OCI-LY7 (cell line): ENCODE results near the gene COL23A1. TPM values are rescaled to one million over a fixed set of nuclear protein-coding genes. Genes with fewer than 3 reads are reported as not detected.

Experiments used
- BruUV-seq: library from RNA; stranded (reverse); fragments of 400-500 nt; replicated peaks from 2 replicates; lab custom pipeline; 2021; lab: Mats Ljungman, UMichigan
- CTCF ChIA-PET: fragments of 300-600 bp; sonication (Branson Sonifier 250); formaldehyde crosslinking; loops from one replicate; lab custom pipeline; 2022; ENCODE audit warnings: antibody characterized with exemption; ENCODE audit not compliant: unreplicated experiment; lab: Charles Lee
- POLR2A ChIA-PET: fragments of 300-600 bp; sonication (Branson Sonifier 250); formaldehyde crosslinking; loops from one replicate; lab custom pipeline; 2022; ENCODE audit warnings: antibody characterized with exemption; lab: Charles Lee
- DNase-seq: peaks from one replicate; pipeline ENCODE4 v3.0.0-alpha.2; 2015; ENCODE audit warnings: low spot score
- H2AFZ ChIP-seq: fragments of 200-600 bp; sonication (generic), shearing (Covaris generic); 2 replicates; pipeline ENCODE4 v1.6.1; 2014; ENCODE audit warnings: mild to moderate bottlenecking, antibody characterized with exemption, low read length, moderate library complexity
- H3K27ac ChIP-seq: fragments of 200-600 bp; sonication (generic); 2 replicates; pipeline ENCODE4 v1.5.1; 2014; ENCODE audit warnings: mixed run types, low read depth, mild to moderate bottlenecking, moderate library complexity, low read length, inconsistent platforms; ENCODE audit not compliant: poor library complexity, severe bottlenecking
- H3K36me3 ChIP-seq: fragments of 200-600 bp; sonication (generic); 2 replicates; pipeline ENCODE4 v1.6.1; 2014; ENCODE audit warnings: mild to moderate bottlenecking, antibody characterized with exemption, low read length, moderate library complexity, mixed read lengths; ENCODE audit not compliant: insufficient read depth
- H3K4me1 ChIP-seq: fragments of 200-600 bp; sonication (generic); 2 replicates; pipeline ENCODE4 v1.5.1; 2014; ENCODE audit warnings: mild to moderate bottlenecking, low read length; ENCODE audit not compliant: insufficient read depth, poor library complexity, severe bottlenecking
- H3K4me2 ChIP-seq: fragments of 200-600 bp; sonication (generic); 2 replicates; pipeline ENCODE4 v1.6.1; 2014; ENCODE audit warnings: mild to moderate bottlenecking, low read length
- H3K4me3 ChIP-seq: fragments of 200-600 bp; sonication (generic); 2 replicates; pipeline ENCODE4 v1.5.1; 2014; ENCODE audit warnings: mild to moderate bottlenecking, low read depth, low read length; ENCODE audit not compliant: poor library complexity, severe bottlenecking
- H3K79me2 ChIP-seq: fragments of 200-600 bp; sonication (generic); 2 replicates; pipeline ENCODE4 v1.6.1; 2016; ENCODE audit warnings: low read depth, mild to moderate bottlenecking, low read length, moderate library complexity, mixed read lengths; ENCODE audit not compliant: insufficient read depth
- H3K9me2 ChIP-seq: fragments of 200-600 bp; sonication (generic); 2 replicates; pipeline ENCODE4 v1.6.1; 2016; ENCODE audit warnings: mild to moderate bottlenecking, low read length, mixed read lengths; ENCODE audit not compliant: insufficient read depth
- H3K9me3 ChIP-seq: fragments of 200-600 bp; sonication (generic); 2 replicates; pipeline ENCODE4 v1.6.1; 2014; ENCODE audit warnings: mild to moderate bottlenecking, mixed run types, low read length, mixed read lengths
- H4K20me1 ChIP-seq: fragments of 200-600 bp; sonication (generic); 2 replicates; pipeline ENCODE4 v1.6.1; 2014; ENCODE audit warnings: mild to moderate bottlenecking, antibody characterized with exemption, low read length, moderate library complexity, mixed read lengths; ENCODE audit not compliant: insufficient read depth
- EZH2phosphoT487 ChIP-seq: fragments of 200-600 bp; sonication (generic); IDR thresholded peaks from 2 replicates; pipeline ENCODE4 v1.6.1; 2018; ENCODE audit warnings: low read depth, borderline replicate concordance, mild to moderate bottlenecking, mixed run types, antibody characterized with exemption, low read length, moderate library complexity, mixed read lengths
- intact Hi-C: fragments of 100-400 bp; cut with micrococcal nuclease; formaldehyde crosslinking; loops from one replicate; pipeline ENCODE4 v1.10.0; 2022; ENCODE audit not compliant: unreplicated experiment
- total RNA-seq, 2 experiments: library from RNA; depleted of rRNA in 1 of 2; stranded (reverse); fragments of >200 nt in 1 of 2; shearing (Covaris generic) in 1 of 2; gene quantifications; 2 replicates each; pipeline ENCODE4 v1.2.3, GENCODE V29; 2014 to 2022
- TF ChIP-seq, protein P1 (sequence below): fragments of 200-600 bp; sonication (generic); conservative IDR thresholded peaks from 2 replicates; pipeline ENCODE4 v1.5.1; 2014; ENCODE audit warnings: mild to moderate bottlenecking, antibody characterized with exemption, low read length, moderate library complexity, mixed read lengths

Gene COL23A1
- total RNA-seq, 2 experiments from 2014 or later = 0.53 TPM; not detected in 1

GRCh38 chr5:178505639-178506407, 84.4 kb downstream of the COL23A1 start:
- intact Hi-C loops = no loop called here
- Histone ChIP-seq H3K4me3 (no peak overlapping the region), H4K20me1 (no peaks in the 10 kb centered on the region), H3K9me2 (no peaks in the 10 kb centered on the region), H3K4me2 (no peak overlapping the region), H3K4me1 (no peaks in the 10 kb centered on the region), H3K36me3 (no peaks in the 10 kb centered on the region), H3K27ac (no peak overlapping the region), H3K9me3 (no peaks in the 10 kb centered on the region; the same call in 1 of the 2 replicates), H2AFZ (no peak overlapping the region), H3K79me2 (no peaks in the 10 kb centered on the region)
- ChIA-PET POLR2A (no interaction called here), CTCF (no interaction called here)
- TF ChIP-seq EZH2phosphoT487 = no peak
- TF ChIP-seq, protein P1, sequence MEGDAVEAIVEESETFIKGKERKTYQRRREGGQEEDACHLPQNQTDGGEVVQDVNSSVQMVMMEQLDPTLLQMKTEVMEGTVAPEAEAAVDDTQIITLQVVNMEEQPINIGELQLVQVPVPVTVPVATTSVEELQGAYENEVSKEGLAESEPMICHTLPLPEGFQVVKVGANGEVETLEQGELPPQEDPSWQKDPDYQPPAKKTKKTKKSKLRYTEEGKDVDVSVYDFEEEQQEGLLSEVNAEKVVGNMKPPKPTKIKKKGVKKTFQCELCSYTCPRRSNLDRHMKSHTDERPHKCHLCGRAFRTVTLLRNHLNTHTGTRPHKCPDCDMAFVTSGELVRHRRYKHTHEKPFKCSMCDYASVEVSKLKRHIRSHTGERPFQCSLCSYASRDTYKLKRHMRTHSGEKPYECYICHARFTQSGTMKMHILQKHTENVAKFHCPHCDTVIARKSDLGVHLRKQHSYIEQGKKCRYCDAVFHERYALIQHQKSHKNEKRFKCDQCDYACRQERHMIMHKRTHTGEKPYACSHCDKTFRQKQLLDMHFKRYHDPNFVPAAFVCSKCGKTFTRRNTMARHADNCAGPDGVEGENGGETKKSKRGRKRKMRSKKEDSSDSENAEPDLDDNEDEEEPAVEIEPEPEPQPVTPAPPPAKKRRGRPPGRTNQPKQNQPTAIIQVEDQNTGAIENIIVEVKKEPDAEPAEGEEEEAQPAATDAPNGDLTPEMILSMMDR = no peak
- BruUV-seq = no TSS peak
- no peak for DNase-seq

GRCh38 chr5:178504340-178504960, 85.7 kb downstream of the COL23A1 start:
- Histone ChIP-seq H3K36me3 (no peaks in the 10 kb centered on the region), H3K4me3 (no peak overlapping the region), H3K4me2 (no peak overlapping the region), H2AFZ (no peak overlapping the region), H3K79me2 (no peaks in the 10 kb centered on the region), H3K27ac (no peak overlapping the region), H4K20me1 (no peaks in the 10 kb centered on the region), H3K4me1 (no peaks in the 10 kb centered on the region), H3K9me2 (no peaks in the 10 kb centered on the region), H3K9me3 (no peaks in the 10 kb centered on the region; the same call in 1 of the 2 replicates)
- DNase-seq = no peak
- intact Hi-C loops = no loop called here
- ChIA-PET CTCF (no interaction called here), POLR2A (no interaction called here)
- BruUV-seq = no TSS peak
- TF ChIP-seq, protein P1 = no peak
